T-cell (primary cell): ENCODE measurements around the gene B3GNT5. TPM values are rescaled to one million over a fixed set of nuclear protein-coding genes. Genes with fewer than 3 reads are reported as not detected.

Experiments
- ATAC-seq, 4 experiments: fragments of 200-7000 bp in 3 of 4; fragments of 150-1000 bp in 1 of 4; cut with Tn5 transposase; replicated peaks in 1 of 4; 1 replicate in 3 of 4; 2 replicates in 1 of 4; pipeline ENCODE4 v1.10.0; 2021; ENCODE audit warnings: moderate library complexity in 3 of 4, mild to moderate bottlenecking in 2 of 4, moderate number of reproducible peaks in 1 of 4
- CTCF ChIA-PET, 2 donors: fragments of 300-600 bp; sonication (Branson Sonifier 250); formaldehyde crosslinking; loops; one replicate each; lab custom pipeline; 2022; ENCODE audit warnings: antibody characterized with exemption in 2 of 2; lab: Charles Lee
- POLR2A ChIA-PET, 2 donors: fragments of 300-600 bp; sonication (Branson Sonifier 250); formaldehyde crosslinking; loops; one replicate each; lab custom pipeline; 2022; ENCODE audit warnings: antibody characterized with exemption in 2 of 2; lab: Charles Lee
- DNase-seq, 35 experiments: peaks; one replicate each; pipeline versions ENCODE4 v3.0.0 to v3.0.0-alpha.2; 2013 to 2023
- H3K27ac ChIP-seq: one replicate; pipeline ENCODE4 v1.5.1; 2013; ENCODE audit warnings: low read length
- H3K27me3 ChIP-seq, 2 experiments: replicated peaks in 1 of 2; 1 replicate in 1 of 2; 2 replicates in 1 of 2; pipeline versions ENCODE4 v1.6.1 to v1.7.0; 2013; ENCODE audit warnings: low read length in 1 of 2, mixed read lengths in 1 of 2; ENCODE audit not compliant: control insufficient read depth in 2 of 2, insufficient read depth in 2 of 2; ENCODE audit errors: extremely low read depth in 1 of 2
- H3K36me3 ChIP-seq, 2 donors: 1 replicate in 1 of 2; 2 replicates in 1 of 2; pipeline versions ENCODE4 v1.6.1 to v1.7.0; 2013; ENCODE audit warnings: low read length in 1 of 2; ENCODE audit not compliant: control insufficient read depth in 2 of 2, insufficient read depth in 1 of 2; ENCODE audit errors: extremely low read depth in 1 of 2
- H3K4me1 ChIP-seq, 2 experiments: 1 replicate in 1 of 2; 2 replicates in 1 of 2; pipeline versions ENCODE4 v1.6.1 to v1.7.0; 2013; ENCODE audit warnings: low read length in 2 of 2, mixed read lengths in 1 of 2; ENCODE audit not compliant: insufficient read depth in 2 of 2, control insufficient read depth in 1 of 2; ENCODE audit errors: extremely low read depth in 1 of 2
- H3K4me3 ChIP-seq, 2 donors: 1 replicate in 1 of 2; 2 replicates in 1 of 2; pipeline versions ENCODE4 v1.5.1 to v1.7.0; 2013; ENCODE audit warnings: mild to moderate bottlenecking in 2 of 2, low read length in 1 of 2, moderate library complexity in 1 of 2; ENCODE audit not compliant: control insufficient read depth in 1 of 2; ENCODE audit errors: extremely low read depth in 1 of 2
- H3K9me3 ChIP-seq: 2 replicates; pipeline ENCODE4 v1.7.0; 2013
- H3K27ac Mint-ChIP-seq, 2 donors: one replicate each; pipeline ENCODE4 v1.8.0; 2020 to 2021; ENCODE audit warnings: mild to moderate bottlenecking in 2 of 2, mixed read lengths in 2 of 2
- H3K27me3 Mint-ChIP-seq, 2 donors: one replicate each; pipeline ENCODE4 v1.8.0; 2021 to 2022; ENCODE audit warnings: mixed read lengths in 2 of 2
- H3K36me3 Mint-ChIP-seq: one replicate; pipeline ENCODE4 v1.8.0; 2021; ENCODE audit warnings: mixed read lengths
- H3K4me1 Mint-ChIP-seq, 3 donors: one replicate each; pipeline ENCODE4 v1.8.0; 2020 to 2022; ENCODE audit warnings: mixed read lengths in 3 of 3, mild to moderate bottlenecking in 1 of 3
- H3K4me3 Mint-ChIP-seq, 3 donors: one replicate each; pipeline ENCODE4 v1.8.0; 2020 to 2022; ENCODE audit warnings: mild to moderate bottlenecking in 3 of 3, mixed read lengths in 3 of 3, moderate library complexity in 3 of 3
- H3K9me3 Mint-ChIP-seq, 3 donors: one replicate each; pipeline ENCODE4 v1.8.0; 2020 to 2022; ENCODE audit warnings: mixed read lengths in 3 of 3
- WGBS: methylation state at CpG from one replicate; pipeline ENCODE4 v1.1.5; 2013; ENCODE audit warnings: missing lambda C conversion rate; ENCODE audit not compliant: insufficient coverage; 5-methylcytosine and 5-hydroxymethylcytosine counted together
- total RNA-seq, 35 experiments: library from RNA in 6 of 35; stranded (reverse) in 6 of 35; fragments of 120-200 nt in 1 of 35; gene quantifications; one replicate each; pipeline versions ENCODE4 v1.2.1 to v1.2.4 and lab custom pipeline; 2013 to 2026

The B3GNT5 gene
- total RNA-seq, 5 donors from 2014 or later (not counting 1 experiment from before 2014, with no cell fraction given) = 0.16 to 0.92 (median 0.55) TPM

GRCh38 chr3:183313351-183313750 is 60.3 kb downstream of the B3GNT5 start:
- no peak for ATAC-seq
- no CpG with 5 or more reads among the region's 4 CpGs for WGBS
- CTCF ChIA-PET = no interaction called here

GRCh38 chr3:183313764-183314163 is 60.7 kb downstream of the B3GNT5 start:
- peaks cover under 1 to 6% (median 1%) of the 10 kb centered on the region in 3 donors for H3K4me1 Mint-ChIP-seq
- POLR2A ChIA-PET = interaction anchor here in 1 of 2 donors (0.6 kb wide), 1 partner anchor 27 kb away, joined by 3 read pairs; no protein-coding TSS in a partner anchor
- ATAC-seq = no peak
- CTCF ChIA-PET = no interaction called here
- no peak overlapping the region for H3K4me3 Mint-ChIP-seq
- Histone ChIP-seq H3K4me3 (no peak overlapping the region), H3K27me3 (peaks cover 0 to 5% of the 10 kb centered on the region in 2 experiments), H3K9me3 (no peaks in the 10 kb centered on the region), H3K4me1 (peaks cover 0 to 1% of the 10 kb centered on the region in 2 experiments), H3K27ac (no peak overlapping the region), H3K36me3 (peaks cover 0 to 6% of the 10 kb centered on the region in 2 donors)
- WGBS = 95% methylated on average over 5 of the region's 7 CpGs
- H3K27ac Mint-ChIP-seq = no peak overlapping the region
- no peak for DNase-seq
- no peaks in the 10 kb centered on the region for H3K9me3 Mint-ChIP-seq
- peaks cover 32% of the 10 kb centered on the region for H3K36me3 Mint-ChIP-seq
- no peaks in the 10 kb centered on the region for H3K27me3 Mint-ChIP-seq

More at GRCh38 chr3:183313351-183313750, 60.3 kb downstream of the B3GNT5 start:
- Histone ChIP-seq H3K27ac (no peak overlapping the region), H3K4me3 (no peak overlapping the region), H3K9me3 (no peaks in the 10 kb centered on the region), H3K36me3 (peaks cover 0 to 6% of the 10 kb centered on the region in 2 donors), H3K27me3 (peaks cover 0 to 5% of the 10 kb centered on the region in 2 experiments), H3K4me1 (no peaks in the 10 kb centered on the region)
- peaks cover 32% of the 10 kb centered on the region for H3K36me3 Mint-ChIP-seq
- peaks cover 0 to 2% (median 0%) of the 10 kb centered on the region in 3 donors for H3K4me1 Mint-ChIP-seq
- no peaks in the 10 kb centered on the region for H3K27me3 Mint-ChIP-seq
- H3K27ac Mint-ChIP-seq = no peak overlapping the region
- no peak overlapping the region for H3K4me3 Mint-ChIP-seq
- DNase-seq = no peak
- no peaks in the 10 kb centered on the region for H3K9me3 Mint-ChIP-seq
- POLR2A ChIA-PET = no interaction called here

- DNase-seq (no peak), ATAC-seq (no peak)
- Mint-ChIP-seq H3K4me3 (no peak overlapping the region), H3K27me3 (no peaks in the 10 kb centered on the region), H3K9me3 (no peaks in the 10 kb centered on the region), H3K27ac (no peak overlapping the region), H3K4me1 (peaks cover 12 to 17% (median 13%) of the 10 kb centered on the region in 3 donors), H3K36me3 (peaks cover 24% of the 10 kb centered on the region)
- Histone ChIP-seq H3K4me1 (peaks cover 0 to 2% of the 10 kb centered on the region in 2 experiments), H3K27me3 (peaks cover 0 to 5% of the 10 kb centered on the region in 2 experiments), H3K27ac (no peak overlapping the region), H3K4me3 (no peak overlapping the region), H3K9me3 (no peaks in the 10 kb centered on the region), H3K36me3 (peaks cover 0 to 3% of the 10 kb centered on the region in 2 donors)
- ChIA-PET POLR2A (no interaction called here), CTCF (no interaction called here)
- 95% methylated on average over 8 of the region's 8 CpGs for WGBS
Measured at GRCh38 chr3:183315739-183316138, 62.7 kb downstream of the B3GNT5 start.

GRCh38 chr3:183317271-183317670 is 64.2 kb downstream of the B3GNT5 start:
- H3K4me3 Mint-ChIP-seq = no peak overlapping the region
- H3K9me3 Mint-ChIP-seq = no peaks in the 10 kb centered on the region
- no peak overlapping the region for H3K27ac ChIP-seq
- H3K4me1 Mint-ChIP-seq = peaks cover 12 to 17% (median 13%) of the 10 kb centered on the region in 3 donors
- ChIA-PET CTCF (no interaction called here), POLR2A (interaction anchor here in 1 of 2 donors (0.7 kb wide), 1 partner anchor 20 kb away, joined by 5 read pairs; no protein-coding TSS in a partner anchor)
- ATAC-seq = no peak
- H3K27me3 Mint-ChIP-seq = no peaks in the 10 kb centered on the region
- peaks cover 0 to 3% of the 10 kb centered on the region in 2 donors for H3K36me3 ChIP-seq
- 94% methylated on average over 6 of the region's 8 CpGs for WGBS
- no peak overlapping the region for H3K4me3 ChIP-seq
- H3K27ac Mint-ChIP-seq = no peak overlapping the region
- H3K4me1 ChIP-seq = peaks cover 0 to 2% of the 10 kb centered on the region in 2 experiments
- H3K36me3 Mint-ChIP-seq = peaks cover 18% of the 10 kb centered on the region
- no peaks in the 10 kb centered on the region for H3K9me3 ChIP-seq
- H3K27me3 ChIP-seq = peaks cover 0 to 5% of the 10 kb centered on the region in 2 experiments
- no peak for DNase-seq

- no peak overlapping the region for H3K4me3 Mint-ChIP-seq
- H3K36me3 Mint-ChIP-seq = peaks cover 24% of the 10 kb centered on the region
- ATAC-seq (no peak), DNase-seq (no peak)
- ChIA-PET CTCF (no interaction called here), POLR2A (interaction anchor here in 1 of 2 donors (0.6 to 0.7 kb wide), 2 partner anchors 19 kb away, joined by 5 to 7 read pairs; no protein-coding TSS in a partner anchor)
- Histone ChIP-seq H3K9me3 (no peaks in the 10 kb centered on the region), H3K27me3 (peaks cover 0 to 5% of the 10 kb centered on the region in 2 experiments), H3K4me3 (no peak overlapping the region), H3K27ac (no peak overlapping the region), H3K36me3 (peaks cover 0 to 3% of the 10 kb centered on the region in 2 donors), H3K4me1 (peaks cover 0 to 2% of the 10 kb centered on the region in 2 experiments)
- H3K27ac Mint-ChIP-seq = no peak overlapping the region
- peaks cover 12 to 17% (median 13%) of the 10 kb centered on the region in 3 donors for H3K4me1 Mint-ChIP-seq
- WGBS = 92% methylated on average over 5 of the region's 10 CpGs
- no peaks in the 10 kb centered on the region for H3K9me3 Mint-ChIP-seq
- no peaks in the 10 kb centered on the region for H3K27me3 Mint-ChIP-seq
Measured at GRCh38 chr3:183317886-183318865, 65.1 kb downstream of the B3GNT5 start.

DNA sequence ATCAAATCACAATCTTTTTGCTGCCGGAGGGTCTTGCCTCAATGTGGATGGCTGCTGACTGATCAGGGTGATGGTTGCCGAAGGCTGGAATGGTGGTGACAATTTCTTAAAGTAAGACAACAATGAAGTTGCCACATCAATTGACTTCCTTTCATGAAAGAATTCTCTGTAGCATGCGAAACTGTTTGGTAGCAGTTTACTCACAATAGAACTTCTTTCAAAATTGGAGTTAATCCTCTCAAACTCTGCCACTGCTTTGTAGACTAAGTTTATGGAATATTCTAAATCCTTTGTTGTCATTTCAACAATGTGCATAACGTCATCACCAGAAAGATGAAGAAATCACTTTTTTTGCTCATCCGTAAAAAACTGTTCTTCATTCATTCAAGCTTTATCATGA is 65.8 kb downstream of the B3GNT5 start:
- Histone ChIP-seq H3K9me3 (no peaks in the 10 kb centered on the region), H3K4me3 (no peak overlapping the region), H3K27me3 (peaks cover 0 to 5% of the 10 kb centered on the region in 2 experiments), H3K36me3 (peaks cover 0 to 3% of the 10 kb centered on the region in 2 donors), H3K27ac (no peak overlapping the region), H3K4me1 (peaks cover 0 to 2% of the 10 kb centered on the region in 2 experiments)
- peaks cover 12 to 17% (median 13%) of the 10 kb centered on the region in 3 donors for H3K4me1 Mint-ChIP-seq
- H3K27me3 Mint-ChIP-seq = no peaks in the 10 kb centered on the region
- 83% methylated on average over 1 of the region's 5 CpGs for WGBS
- H3K36me3 Mint-ChIP-seq = peaks cover 26% of the 10 kb centered on the region
- no peak overlapping the region for H3K27ac Mint-ChIP-seq
- peak in 1 of 35 experiments; percentile 12 for DNase-seq
- peak in 1 of 4 experiments; percentile 69 for ATAC-seq
- peak overlapping the region in 2 of 3 donors; percentile 19 to 26 for H3K4me3 Mint-ChIP-seq
- POLR2A ChIA-PET = interaction anchor here (0.6 kb wide), 2 partner anchors 18 to 666 kb away, joined by 3 to 7 read pairs; no protein-coding TSS in a partner anchor
- no peaks in the 10 kb centered on the region for H3K9me3 Mint-ChIP-seq
- CTCF ChIA-PET = no interaction called here
